ENCODE data around the gene B4GALT6.

The B4GALT6 gene

GRCh38 chr18:31648966-31649429 is 35.4 kb downstream of the B4GALT6 start:
- Histone ChIP-seq H3K36me3 (ENCODE audit: control insufficient read depth in 1 of 2, insufficient read depth in 2 of 2, low read depth in 1 of 2, low read length in 2 of 2) (peaks cover 0 to 11% of the 10 kb centered on the region in 2 experiments), H2AFZ (ENCODE audit: low read depth, low read length) (no peak overlapping the region), H3K4me3 (ENCODE audit: insufficient read depth in 1 of 2, low read depth in 1 of 2, low read length in 2 of 2) (no peak overlapping the region), H2BK12ac (ENCODE audit: low read length in 2 of 2) (no peak overlapping the region), H3K4ac (ENCODE audit: low read depth in 1 of 2, low read length in 2 of 2) (no peak overlapping the region), H2BK120ac (ENCODE audit: low read depth, low read length) (no peak overlapping the region), H3K27ac (ENCODE audit: low read length, poor library complexity, severe bottlenecking) (peak overlapping the region; percentile 25), H3K27me3 (ENCODE audit: control insufficient read depth in 1 of 2, insufficient read depth in 1 of 2, low read length in 2 of 2) (no peaks in the 10 kb centered on the region), H3K79me1 (replicated peaks; ENCODE audit: low read length, poor library complexity, severe bottlenecking) (peaks cover 12% of the 10 kb centered on the region), H4K8ac (ENCODE audit: low read length) (no peak overlapping the region), H3K23ac (ENCODE audit: low read length in 2 of 2) (no peak overlapping the region), H2AK5ac (ENCODE audit: low read length, severe bottlenecking) (no peak overlapping the region), H3K9ac (ENCODE audit: low read length) (peak overlapping the region; percentile 27), H2BK5ac (ENCODE audit: low read depth, low read length, poor library complexity, severe bottlenecking) (no peak overlapping the region), H3K14ac (ENCODE audit: low read length in 2 of 2) (no peak overlapping the region), H3K4me1 (ENCODE audit: control insufficient read depth, insufficient read depth, low read depth, low read length) (peaks cover 2% of the 10 kb centered on the region), H3K9me3 (ENCODE audit: control insufficient read depth, low read length) (no peaks in the 10 kb centered on the region), H3K18ac (ENCODE audit: low read depth in 1 of 2, low read length in 2 of 2) (no peak overlapping the region), H2BK15ac (ENCODE audit: low read depth, poor library complexity, severe bottlenecking) (no peak overlapping the region), H4K91ac (ENCODE audit: low read length) (no peak overlapping the region), H3K4me2 (ENCODE audit: low read length, poor library complexity, severe bottlenecking) (no peak overlapping the region)
- DNase-seq, result peak; percentile 87
- WGBS, result 6% methylated on average over 2 of the region's 2 CpGs

GRCh38 chr18:31648458-31648857 is 35.9 kb downstream of the B4GALT6 start:
- Histone ChIP-seq H2BK12ac (ENCODE audit: low read length in 2 of 2) (peak overlapping the region in 1 of 2 experiments; percentile 82), H2BK5ac (ENCODE audit: low read depth, low read length, poor library complexity, severe bottlenecking) (no peak overlapping the region), H3K18ac (ENCODE audit: low read depth in 1 of 2, low read length in 2 of 2) (no peak overlapping the region), H2AFZ (ENCODE audit: low read depth, low read length) (no peak overlapping the region), H3K14ac (ENCODE audit: low read length in 2 of 2) (no peak overlapping the region), H4K91ac (ENCODE audit: low read length) (no peak overlapping the region), H2AK5ac (ENCODE audit: low read length, severe bottlenecking) (no peak overlapping the region), H3K23ac (ENCODE audit: low read length in 2 of 2) (no peak overlapping the region), H3K36me3 (ENCODE audit: control insufficient read depth in 1 of 2, insufficient read depth in 2 of 2, low read depth in 1 of 2, low read length in 2 of 2) (peaks cover 0 to 13% of the 10 kb centered on the region in 2 experiments), H2BK15ac (ENCODE audit: low read depth, poor library complexity, severe bottlenecking) (no peak overlapping the region), H3K79me1 (replicated peaks; ENCODE audit: low read length, poor library complexity, severe bottlenecking) (peaks cover 10% of the 10 kb centered on the region), H3K4me1 (ENCODE audit: control insufficient read depth, insufficient read depth, low read depth, low read length) (peaks cover 2% of the 10 kb centered on the region), H3K4me2 (ENCODE audit: low read length, poor library complexity, severe bottlenecking) (no peak overlapping the region), H3K9me3 (ENCODE audit: control insufficient read depth, low read length) (no peaks in the 10 kb centered on the region), H3K4ac (ENCODE audit: low read depth in 1 of 2, low read length in 2 of 2) (no peak overlapping the region), H2BK120ac (ENCODE audit: low read depth, low read length) (no peak overlapping the region), H3K27ac (ENCODE audit: low read length, poor library complexity, severe bottlenecking) (no peak overlapping the region), H4K8ac (ENCODE audit: low read length) (no peak overlapping the region), H3K9ac (ENCODE audit: low read length) (no peak overlapping the region), H3K4me3 (ENCODE audit: insufficient read depth in 1 of 2, low read depth in 1 of 2, low read length in 2 of 2) (no peak overlapping the region), H3K27me3 (ENCODE audit: control insufficient read depth in 1 of 2, insufficient read depth in 1 of 2, low read length in 2 of 2) (no peaks in the 10 kb centered on the region)
- 93% methylated on average over 1 of the region's 2 CpGs for WGBS
- DNase-seq, result no peak

- peak overlapping the region in 1 of 2 experiments; percentile 64 for H3K14ac ChIP-seq (ENCODE audit: low read length in 2 of 2)
- no peak overlapping the region for H3K4me3 ChIP-seq (ENCODE audit: insufficient read depth in 1 of 2, low read depth in 1 of 2, low read length in 2 of 2)
- no peak overlapping the region for H4K8ac ChIP-seq (ENCODE audit: low read length)
- H2AFZ ChIP-seq (ENCODE audit: low read depth, low read length), result no peak overlapping the region
- H3K36me3 ChIP-seq (ENCODE audit: control insufficient read depth in 1 of 2, insufficient read depth in 2 of 2, low read depth in 1 of 2, low read length in 2 of 2), result peaks cover 0 to 7% of the 10 kb centered on the region in 2 experiments
- H3K23ac ChIP-seq (ENCODE audit: low read length in 2 of 2), result no peak overlapping the region
- no peaks in the 10 kb centered on the region for H3K9me3 ChIP-seq (ENCODE audit: control insufficient read depth, low read length)
- H2BK5ac ChIP-seq (ENCODE audit: low read depth, low read length, poor library complexity, severe bottlenecking), result no peak overlapping the region
- peaks cover 7% of the 10 kb centered on the region for H3K79me1 ChIP-seq (replicated peaks; ENCODE audit: low read length, poor library complexity, severe bottlenecking)
- no peak overlapping the region for H3K4me2 ChIP-seq (ENCODE audit: low read length, poor library complexity, severe bottlenecking)
- 90% methylated on average over 4 of the region's 4 CpGs for WGBS
- peak overlapping the region; percentile 84 to 92 for H2BK12ac ChIP-seq (ENCODE audit: low read length in 2 of 2)
- H3K4me1 ChIP-seq (ENCODE audit: control insufficient read depth, insufficient read depth, low read depth, low read length), result peaks cover 3% of the 10 kb centered on the region
- H2BK120ac ChIP-seq (ENCODE audit: low read depth, low read length), result no peak overlapping the region
- H4K91ac ChIP-seq (ENCODE audit: low read length), result peak overlapping the region; percentile 41
- peak overlapping the region in 1 of 2 experiments; percentile 35 for H3K4ac ChIP-seq (ENCODE audit: low read depth in 1 of 2, low read length in 2 of 2)
- no peak overlapping the region for H3K9ac ChIP-seq (ENCODE audit: low read length)
- H3K27ac ChIP-seq (ENCODE audit: low read length, poor library complexity, severe bottlenecking), result no peak overlapping the region
- H3K27me3 ChIP-seq (ENCODE audit: control insufficient read depth in 1 of 2, insufficient read depth in 1 of 2, low read length in 2 of 2), result no peaks in the 10 kb centered on the region
- H2BK15ac ChIP-seq (ENCODE audit: low read depth, poor library complexity, severe bottlenecking), result no peak overlapping the region
- DNase-seq, result no peak
- peak overlapping the region; percentile 69 for H2AK5ac ChIP-seq (ENCODE audit: low read length, severe bottlenecking)
- no peak overlapping the region for H3K18ac ChIP-seq (ENCODE audit: low read depth in 1 of 2, low read length in 2 of 2)
These were observed 37.1 kb downstream of the B4GALT6 start for GRCh38 chr18:31647127-31647753.

- peak; percentile 38 for DNase-seq
- Histone ChIP-seq H2AFZ (ENCODE audit: low read depth, low read length) (no peak overlapping the region), H3K4me2 (ENCODE audit: low read length, poor library complexity, severe bottlenecking) (no peak overlapping the region), H3K27me3 (ENCODE audit: control insufficient read depth in 1 of 2, insufficient read depth in 1 of 2, low read length in 2 of 2) (no peaks in the 10 kb centered on the region), H2AK5ac (ENCODE audit: low read length, severe bottlenecking) (no peak overlapping the region), H3K4ac (ENCODE audit: low read depth in 1 of 2, low read length in 2 of 2) (no peak overlapping the region), H4K91ac (ENCODE audit: low read length) (no peak overlapping the region), H2BK15ac (ENCODE audit: low read depth, poor library complexity, severe bottlenecking) (no peak overlapping the region), H3K36me3 (ENCODE audit: control insufficient read depth in 1 of 2, insufficient read depth in 2 of 2, low read depth in 1 of 2, low read length in 2 of 2) (peaks cover 0 to 6% of the 10 kb centered on the region in 2 experiments), H3K23ac (ENCODE audit: low read length in 2 of 2) (no peak overlapping the region), H3K4me1 (ENCODE audit: control insufficient read depth, insufficient read depth, low read depth, low read length) (peaks cover 3% of the 10 kb centered on the region), H3K14ac (ENCODE audit: low read length in 2 of 2) (no peak overlapping the region), H3K18ac (ENCODE audit: low read depth in 1 of 2, low read length in 2 of 2) (no peak overlapping the region), H3K4me3 (ENCODE audit: insufficient read depth in 1 of 2, low read depth in 1 of 2, low read length in 2 of 2) (no peak overlapping the region), H3K27ac (ENCODE audit: low read length, poor library complexity, severe bottlenecking) (no peak overlapping the region), H2BK120ac (ENCODE audit: low read depth, low read length) (no peak overlapping the region), H2BK12ac (ENCODE audit: low read length in 2 of 2) (no peak overlapping the region), H3K9me3 (ENCODE audit: control insufficient read depth, low read length) (no peaks in the 10 kb centered on the region), H2BK5ac (ENCODE audit: low read depth, low read length, poor library complexity, severe bottlenecking) (no peak overlapping the region), H3K79me1 (replicated peaks; ENCODE audit: low read length, poor library complexity, severe bottlenecking) (peaks cover 7% of the 10 kb centered on the region), H3K9ac (ENCODE audit: low read length) (no peak overlapping the region), H4K8ac (ENCODE audit: low read length) (no peak overlapping the region)
- WGBS, result 82% methylated on average over 7 of the region's 7 CpGs
These were observed 37.9 kb downstream of the B4GALT6 start for GRCh38 chr18:31646332-31647126.
